GM18511 (cell line): Measurements from ENCODE around the gene IFI44L.

ENCODE experiments used
- ATAC-seq: cut with Tn5 transposase; IDR thresholded peaks from one replicate; pipeline ENCODE4 v1.9.1; 2021; ENCODE audit warnings: mild to moderate bottlenecking, moderate library complexity; ENCODE audit not compliant: unreplicated experiment

The IFI44L gene

GRCh38 chr1:78687315-78687714, 67.1 kb downstream of the IFI44L start:
- no peak for ATAC-seq

GRCh38 chr1:78687914-78688313, 67.7 kb downstream of the IFI44L start:
- ATAC-seq, result peak; percentile 53

- no peak for ATAC-seq
Observed at GRCh38 chr1:78688697-78689096, 68.4 kb downstream of the IFI44L start.

DNA sequence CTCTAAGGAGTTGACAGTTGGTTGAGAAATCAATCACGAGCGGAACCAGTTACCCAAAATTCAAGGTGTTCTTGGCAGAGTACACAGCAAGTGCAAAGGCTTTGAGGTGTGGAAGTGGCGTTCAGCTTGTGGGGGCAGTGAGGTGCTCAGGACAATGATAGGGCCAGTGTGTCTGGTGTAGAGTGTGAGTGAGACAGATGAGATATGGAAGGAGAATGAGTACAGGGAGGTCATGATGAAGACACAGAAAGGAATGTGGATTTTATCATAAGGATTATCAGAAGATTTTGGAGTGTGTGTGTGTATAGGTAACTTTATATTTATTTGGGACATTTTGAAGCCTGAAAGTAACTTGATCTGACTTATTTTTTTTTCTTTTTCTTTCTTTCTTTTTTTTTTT, 70.3 kb downstream of the IFI44L start:
- ATAC-seq, result no peak

- ATAC-seq, result no peak
Observed at GRCh38 chr1:78691995-78692747, 71.9 kb downstream of the IFI44L start.
